GM03348 (cell line): ENCODE results near the gene NCAPD3.

ENCODE experiments used
- DNase-seq: peaks from one replicate; pipeline ENCODE4 v3.0.0; 2012; ENCODE audit warnings: low spot score

The NCAPD3 gene

GRCh38 chr11:134252346-134253187 lies 28.8 kb upstream of the NCAPD3 start:
- DNase-seq: peak; percentile 59

- DNase-seq: no peak
Measured at GRCh38 chr11:134250675-134251074, 26.9 kb upstream of the NCAPD3 start.

- DNase-seq: no peak
Measured at GRCh38 chr11:134250246-134250645, 26.5 kb upstream of the NCAPD3 start.

- no peak for DNase-seq
Measured at GRCh38 chr11:134248910-134249480, 25.2 kb upstream of the NCAPD3 start.

- no peak for DNase-seq
Measured at GRCh38 chr11:134246678-134247077, 22.9 kb upstream of the NCAPD3 start.

- no peak for DNase-seq
Measured at GRCh38 chr11:134246100-134246499, 22.3 kb upstream of the NCAPD3 start.

GRCh38 chr11:134245434-134245833 lies 21.7 kb upstream of the NCAPD3 start:
- DNase-seq: no peak

- peak; percentile 39 for DNase-seq
Measured at GRCh38 chr11:134244593-134244992, 20.8 kb upstream of the NCAPD3 start.

- no peak for DNase-seq
Measured at GRCh38 chr11:134243913-134244312, 20.1 kb upstream of the NCAPD3 start.

- DNase-seq: no peak
Measured at GRCh38 chr11:134242376-134242775, 18.6 kb upstream of the NCAPD3 start.

GRCh38 chr11:134240592-134240991 lies 16.8 kb upstream of the NCAPD3 start:
- no peak for DNase-seq

- no peak for DNase-seq
Measured at GRCh38 chr11:134238956-134239355, 15.2 kb upstream of the NCAPD3 start.

GRCh38 chr11:134237557-134237922 lies 13.8 kb upstream of the NCAPD3 start:
- no peak for DNase-seq

GRCh38 chr11:134236834-134237556 lies 13.2 kb upstream of the NCAPD3 start:
- DNase-seq: no peak

GRCh38 chr11:134235399-134235798 lies 11.6 kb upstream of the NCAPD3 start:
- no peak for DNase-seq

GRCh38 chr11:134233729-134234179 lies 10.0 kb upstream of the NCAPD3 start:
- no peak for DNase-seq

GRCh38 chr11:134231958-134232659 lies 8.3 kb upstream of the NCAPD3 start:
- no peak for DNase-seq

- DNase-seq: no peak
Measured at GRCh38 chr11:134230339-134230738, 6.6 kb upstream of the NCAPD3 start.

- DNase-seq: peak; percentile 41
Measured at GRCh38 chr11:134229126-134229790, 5.5 kb upstream of the NCAPD3 start.

- peak; percentile 77 for DNase-seq
Measured at GRCh38 chr11:134228625-134229024, 4.9 kb upstream of the NCAPD3 start.

- DNase-seq: peak; percentile 12
Measured at GRCh38 chr11:134226806-134227325, 3.1 kb upstream of the NCAPD3 start.
